SU-DHL-6 (cell line): ENCODE results near the gene TRAF2.
"Not testable (repeated sequence)": the region's sequence is repeated elsewhere in the genome, so short reads cannot be mapped to it uniquely, and the experiment has no call there.

Experiments used
- CTCF ChIP-seq: fragments of 200-600 bp; sonication (generic); IDR thresholded peaks from one replicate; pipeline ENCODE4 v1.5.1; 2017; ENCODE audit warnings: antibody characterized with exemption, mild to moderate bottlenecking, low read length, moderate library complexity; ENCODE audit not compliant: insufficient read depth, poor library complexity, severe bottlenecking
- EZH2phosphoT487 ChIP-seq: fragments of 200-600 bp; sonication (generic), shearing (Covaris generic); conservative IDR thresholded peaks from 2 replicates; pipeline ENCODE4 v1.6.1; 2018; ENCODE audit warnings: mild to moderate bottlenecking, antibody characterized with exemption, low read length, moderate library complexity, mixed read lengths

- not testable (repeated sequence) for TF ChIP-seq CTCF, EZH2phosphoT487
Measured at GRCh38 chr9:136866898-136867421, 19.4 kb upstream of the TRAF2 start.
